ENCODE results near the gene CSNK2A1. TPM values are rescaled to one million over a fixed set of nuclear protein-coding genes. Genes with fewer than 3 reads are reported as not detected.
A peak's percentile ranks its signal among the peaks of the same experiment; 100 is the strongest.

Gene CSNK2A1
- total RNA-seq (100 to 1,000 TPM; 172 to 173 TPM), polyA plus RNA-seq (53.1 TPM)

- H3K4me1 ChIP-seq (ENCODE audit: insufficient read depth, low read length): peaks cover 48% of the 10 kb centered on the region
- ChIA-PET CTCF (interaction anchor here (1.0 to 1.8 kb wide), 3 partner anchors 102 to 213 kb away, joined by 3 to 5 read pairs (median 3); no protein-coding TSS in a partner anchor), POLR2A (interaction anchor here (0.6 to 0.8 kb wide), 2 partner anchors 163 to 217 kb away, joined by 3 read pairs; partner anchors contain the start of gene TRIB3)
- no peaks in the 10 kb centered on the region for H3K36me3 ChIP-seq (ENCODE audit: insufficient read depth, low read length)
- H3K27me3 Mint-ChIP-seq: peaks cover 1 to 4% of the 10 kb centered on the region in 2 donors
- H3K4me1 Mint-ChIP-seq: peaks cover 47 to 59% (median 56%) of the 10 kb centered on the region in 3 donors
- no peaks in the 10 kb centered on the region for H3K9me3 Mint-ChIP-seq
- H3K4me3 ChIP-seq (ENCODE audit: low read length): peak within 1 kb of the TSS; percentile 68
- peak within 1 kb of the TSS; percentile 92 for H3K27ac ChIP-seq (ENCODE audit: low read depth, low read length)
- DNase-seq: peak; percentile 93 to 98 (median 96)
- peak within 1 kb of the TSS; percentile 97 to 100 (median 99) for H3K27ac Mint-ChIP-seq
- peak within 1 kb of the TSS; percentile 79 to 100 (median 90) for H3K4me3 Mint-ChIP-seq
- H3K9me3 ChIP-seq (ENCODE audit: low read length): no peaks in the 10 kb centered on the region
- H3K27me3 ChIP-seq (ENCODE audit: insufficient read depth, low read length, poor library complexity, severe bottlenecking): no peaks in the 10 kb centered on the region
- peaks cover 3 to 15% (median 9%) of the 10 kb centered on the region in 3 donors for H3K36me3 Mint-ChIP-seq
Observed at GRCh38 chr20:543369-544152, at the start of gene CSNK2A1. Gene CSNK2A1, minus strand, starts transcription at chr20:543790. Its CDS starts 35,239 bp downstream, at chr20:508551.

DNA sequence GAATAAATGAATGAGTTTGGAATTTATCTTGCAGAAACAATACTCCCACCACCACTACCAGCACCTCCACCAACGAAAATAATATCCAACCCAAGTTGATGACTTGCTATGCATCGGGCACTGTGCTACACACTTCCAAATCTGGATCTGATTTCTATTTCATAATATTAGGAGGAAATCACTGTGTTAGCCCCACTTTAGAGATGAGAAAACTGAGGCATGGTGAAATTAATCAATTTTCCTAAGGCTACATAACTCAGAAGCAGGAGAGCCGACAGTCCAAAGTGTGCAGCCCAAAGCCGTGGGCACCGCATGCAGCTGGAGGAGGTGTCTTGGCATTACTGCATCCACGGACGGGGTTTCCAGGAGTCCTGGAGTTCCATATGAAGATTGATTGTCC is 48.9 kb upstream of the CSNK2A1 start:
- CTCF ChIA-PET: no interaction called here
- Histone ChIP-seq H3K4me1 (ENCODE audit: insufficient read depth, low read length) (no peaks in the 10 kb centered on the region), H3K36me3 (ENCODE audit: insufficient read depth, low read length) (no peaks in the 10 kb centered on the region), H3K27me3 (ENCODE audit: insufficient read depth, low read length, poor library complexity, severe bottlenecking) (no peaks in the 10 kb centered on the region), H3K9me3 (ENCODE audit: low read length) (no peaks in the 10 kb centered on the region), H3K4me3 (ENCODE audit: low read length) (no peak overlapping the region), H3K27ac (ENCODE audit: low read depth, low read length) (no peak overlapping the region)
- Mint-ChIP-seq H3K36me3 (no peaks in the 10 kb centered on the region), H3K27me3 (peaks cover 22 to 45% of the 10 kb centered on the region in 2 donors), H3K4me3 (no peak overlapping the region), H3K4me1 (no peaks in the 10 kb centered on the region), H3K27ac (no peak overlapping the region), H3K9me3 (no peaks in the 10 kb centered on the region)
- DNase-seq: no peak
- POLR2A ChIA-PET: no interaction called here

- no peak overlapping the region for H3K27ac Mint-ChIP-seq
- H3K27ac ChIP-seq (ENCODE audit: low read depth, low read length): no peak overlapping the region
- H3K9me3 ChIP-seq (ENCODE audit: low read length): no peaks in the 10 kb centered on the region
- H3K27me3 Mint-ChIP-seq: peaks cover 22 to 42% of the 10 kb centered on the region in 2 donors
- no peak for DNase-seq
- no peaks in the 10 kb centered on the region for H3K9me3 Mint-ChIP-seq
- no peaks in the 10 kb centered on the region for H3K36me3 ChIP-seq (ENCODE audit: insufficient read depth, low read length)
- no peaks in the 10 kb centered on the region for H3K4me1 ChIP-seq (ENCODE audit: insufficient read depth, low read length)
- no peak overlapping the region for H3K4me3 ChIP-seq (ENCODE audit: low read length)
- H3K4me1 Mint-ChIP-seq: no peaks in the 10 kb centered on the region
- no peaks in the 10 kb centered on the region for H3K36me3 Mint-ChIP-seq
- H3K4me3 Mint-ChIP-seq: no peak overlapping the region
- no peaks in the 10 kb centered on the region for H3K27me3 ChIP-seq (ENCODE audit: insufficient read depth, low read length, poor library complexity, severe bottlenecking)
- ChIA-PET CTCF (no interaction called here), POLR2A (no interaction called here)
Observed at GRCh38 chr20:591941-592340, 48.4 kb upstream of the CSNK2A1 start.

- ChIA-PET POLR2A (no interaction called here), CTCF (no interaction called here)
- DNase-seq: no peak
- Mint-ChIP-seq H3K9me3 (no peaks in the 10 kb centered on the region), H3K27ac (no peak overlapping the region), H3K4me1 (no peaks in the 10 kb centered on the region), H3K27me3 (peaks cover 26 to 53% of the 10 kb centered on the region in 2 donors), H3K4me3 (no peak overlapping the region), H3K36me3 (no peaks in the 10 kb centered on the region)
- Histone ChIP-seq H3K4me3 (ENCODE audit: low read length) (no peak overlapping the region), H3K4me1 (ENCODE audit: insufficient read depth, low read length) (no peaks in the 10 kb centered on the region), H3K27me3 (ENCODE audit: insufficient read depth, low read length, poor library complexity, severe bottlenecking) (no peaks in the 10 kb centered on the region), H3K27ac (ENCODE audit: low read depth, low read length) (no peak overlapping the region), H3K9me3 (ENCODE audit: low read length) (no peaks in the 10 kb centered on the region), H3K36me3 (ENCODE audit: insufficient read depth, low read length) (no peaks in the 10 kb centered on the region)
Observed at GRCh38 chr20:588932-589672, 45.5 kb upstream of the CSNK2A1 start.

- no peaks in the 10 kb centered on the region for H3K9me3 ChIP-seq (ENCODE audit: low read length)
- no peak overlapping the region for H3K27ac Mint-ChIP-seq
- H3K36me3 ChIP-seq (ENCODE audit: insufficient read depth, low read length): no peaks in the 10 kb centered on the region
- H3K4me1 ChIP-seq (ENCODE audit: insufficient read depth, low read length): no peaks in the 10 kb centered on the region
- no peaks in the 10 kb centered on the region for H3K27me3 ChIP-seq (ENCODE audit: insufficient read depth, low read length, poor library complexity, severe bottlenecking)
- POLR2A ChIA-PET: no interaction called here
- H3K4me3 Mint-ChIP-seq: no peak overlapping the region
- no peak overlapping the region for H3K27ac ChIP-seq (ENCODE audit: low read depth, low read length)
- DNase-seq: no peak
- no peaks in the 10 kb centered on the region for H3K9me3 Mint-ChIP-seq
- H3K36me3 Mint-ChIP-seq: no peaks in the 10 kb centered on the region
- H3K4me3 ChIP-seq (ENCODE audit: low read length): no peak overlapping the region
- H3K4me1 Mint-ChIP-seq: no peaks in the 10 kb centered on the region
- H3K27me3 Mint-ChIP-seq: peaks cover 26 to 51% of the 10 kb centered on the region in 2 donors
- CTCF ChIA-PET: no interaction called here
Observed at GRCh38 chr20:588476-588875, 44.9 kb upstream of the CSNK2A1 start.

- H3K4me1 Mint-ChIP-seq: no peaks in the 10 kb centered on the region
- H3K9me3 ChIP-seq (ENCODE audit: low read length): no peaks in the 10 kb centered on the region
- no peaks in the 10 kb centered on the region for H3K36me3 ChIP-seq (ENCODE audit: insufficient read depth, low read length)
- H3K9me3 Mint-ChIP-seq: no peaks in the 10 kb centered on the region
- no peak overlapping the region for H3K4me3 Mint-ChIP-seq
- no peaks in the 10 kb centered on the region for H3K36me3 Mint-ChIP-seq
- no peak for DNase-seq
- no peaks in the 10 kb centered on the region for H3K4me1 ChIP-seq (ENCODE audit: insufficient read depth, low read length)
- H3K27me3 Mint-ChIP-seq: peaks cover 12 to 33% of the 10 kb centered on the region in 2 donors
- ChIA-PET POLR2A (no interaction called here), CTCF (no interaction called here)
- H3K27ac Mint-ChIP-seq: no peak overlapping the region
- H3K27me3 ChIP-seq (ENCODE audit: insufficient read depth, low read length, poor library complexity, severe bottlenecking): peaks cover 9% of the 10 kb centered on the region
- H3K4me3 ChIP-seq (ENCODE audit: low read length): no peak overlapping the region
- no peak overlapping the region for H3K27ac ChIP-seq (ENCODE audit: low read depth, low read length)
Observed at GRCh38 chr20:584971-585301, 41.3 kb upstream of the CSNK2A1 start.

GRCh38 chr20:584161-584970 is 40.8 kb upstream of the CSNK2A1 start:
- Mint-ChIP-seq H3K27me3 (peaks cover 10 to 31% of the 10 kb centered on the region in 2 donors), H3K36me3 (no peaks in the 10 kb centered on the region), H3K4me1 (no peaks in the 10 kb centered on the region), H3K27ac (no peak overlapping the region), H3K4me3 (no peak overlapping the region), H3K9me3 (no peaks in the 10 kb centered on the region)
- Histone ChIP-seq H3K4me1 (ENCODE audit: insufficient read depth, low read length) (no peaks in the 10 kb centered on the region), H3K36me3 (ENCODE audit: insufficient read depth, low read length) (no peaks in the 10 kb centered on the region), H3K9me3 (ENCODE audit: low read length) (no peaks in the 10 kb centered on the region), H3K27ac (ENCODE audit: low read depth, low read length) (no peak overlapping the region), H3K27me3 (ENCODE audit: insufficient read depth, low read length, poor library complexity, severe bottlenecking) (peaks cover 9% of the 10 kb centered on the region), H3K4me3 (ENCODE audit: low read length) (no peak overlapping the region)
- ChIA-PET POLR2A (no interaction called here), CTCF (no interaction called here)
- DNase-seq: no peak

- Mint-ChIP-seq H3K4me3 (no peak overlapping the region), H3K27ac (no peak overlapping the region), H3K4me1 (no peaks in the 10 kb centered on the region), H3K36me3 (no peaks in the 10 kb centered on the region), H3K9me3 (no peaks in the 10 kb centered on the region), H3K27me3 (peaks cover 8 to 28% of the 10 kb centered on the region in 2 donors)
- ChIA-PET POLR2A (no interaction called here), CTCF (no interaction called here)
- Histone ChIP-seq H3K4me1 (ENCODE audit: insufficient read depth, low read length) (no peaks in the 10 kb centered on the region), H3K27me3 (ENCODE audit: insufficient read depth, low read length, poor library complexity, severe bottlenecking) (peaks cover 9% of the 10 kb centered on the region), H3K4me3 (ENCODE audit: low read length) (no peak overlapping the region), H3K36me3 (ENCODE audit: insufficient read depth, low read length) (no peaks in the 10 kb centered on the region), H3K27ac (ENCODE audit: low read depth, low read length) (no peak overlapping the region), H3K9me3 (ENCODE audit: low read length) (no peaks in the 10 kb centered on the region)
- no peak for DNase-seq
Observed at GRCh38 chr20:582204-582603, 38.6 kb upstream of the CSNK2A1 start.
